HEK293 (cell line): ENCODE data around the gene SP9.

ENCODE experiments used
- CTCF ChIA-PET: fragments of 350-600 bp; formaldehyde crosslinking; extraction: SDS; loops from one replicate; lab custom pipeline; 2021; ENCODE audit warnings: antibody characterized with exemption; lab: Yijun Ruan, JAX
- POLR2A ChIA-PET: fragments of 300-600 bp; formaldehyde crosslinking; extraction: SDS; loops from one replicate; lab custom pipeline; 2020; ENCODE audit warnings: antibody characterized with exemption, inconsistent platforms; lab: Yijun Ruan, JAX
- H3K27ac ChIP-seq: fragments of 200-500 bp; sonication (Bioruptor generic); 2 replicates; pipeline ENCODE4 v1.5.1; 2014; ENCODE audit warnings: low read depth, low read length, control low read depth, inconsistent platforms; ENCODE audit errors: extremely low read depth
- H3K36me3 ChIP-seq, 2 experiments: fragments of 200-500 bp in 1 of 2; sonication (Bioruptor generic) in 1 of 2; 1 replicate in 1 of 2; 2 replicates in 1 of 2; pipeline ENCODE4 v1.5.1; 2014 to 2017; ENCODE audit warnings: inconsistent platforms in 2 of 2, low read length in 2 of 2; ENCODE audit not compliant: control insufficient read depth in 2 of 2, insufficient read depth in 1 of 2
- H3K4me1 ChIP-seq: fragments of 200-500 bp; sonication (Bioruptor generic); 2 replicates; pipeline ENCODE4 v1.5.1; 2014; ENCODE audit warnings: mild to moderate bottlenecking, low read length, inconsistent platforms; ENCODE audit not compliant: control insufficient read depth, insufficient read depth
- H3K4me3 ChIP-seq: 2 replicates; pipeline ENCODE4 v1.5.1; 2011; ENCODE audit warnings: low read depth, mild to moderate bottlenecking, control low read depth, low read length, moderate library complexity
- H3K9me3 ChIP-seq: fragments of 200-500 bp; sonication (Bioruptor generic); 2 replicates; pipeline ENCODE4 v1.5.1; 2014; ENCODE audit warnings: low read depth, low read length, inconsistent platforms; ENCODE audit not compliant: control insufficient read depth, insufficient read depth
- EGR2 ChIP-seq: fragments of 450-650 bp; formaldehyde crosslinking; IDR thresholded peaks from 2 replicates; pipeline ENCODE4 v1.5.1; 2016; ENCODE audit warnings: low read depth, missing biosample characterization, missing genetic modification characterization
- GLIS1 ChIP-seq: fragments of 450-650 bp; formaldehyde crosslinking; IDR thresholded peaks from 2 replicates; pipeline ENCODE4 v1.5.1; 2016; ENCODE audit warnings: missing biosample characterization, missing genetic modification characterization
- IKZF3 ChIP-seq: fragments of 450-650 bp; IDR thresholded peaks from 2 replicates; pipeline ENCODE4 v1.5.0; 2018; ENCODE audit warnings: missing biosample characterization, mild to moderate bottlenecking, missing genetic modification characterization, moderate library complexity
- PRDM2 ChIP-seq: fragments of 450-650 bp; formaldehyde crosslinking; IDR thresholded peaks from 2 replicates; pipeline ENCODE4 v1.5.1; 2016; ENCODE audit warnings: missing biosample characterization, missing genetic modification characterization, borderline replicate concordance
- SP2 ChIP-seq: fragments of 450-650 bp; formaldehyde crosslinking; IDR thresholded peaks from 2 replicates; pipeline ENCODE4 v1.5.1; 2016; ENCODE audit warnings: missing biosample characterization, missing genetic modification characterization
- ZBTB11 ChIP-seq: fragments of 450-650 bp; formaldehyde crosslinking; conservative IDR thresholded peaks from 2 replicates; pipeline ENCODE4 v1.5.1; 2016; ENCODE audit warnings: low read depth, missing biosample characterization, missing genetic modification characterization
- ZBTB17 ChIP-seq: fragments of 450-650 bp; formaldehyde crosslinking; IDR thresholded peaks from 2 replicates; pipeline ENCODE4 v1.5.1; 2016; ENCODE audit warnings: missing biosample characterization, missing genetic modification characterization
- ZBTB8A ChIP-seq: fragments of 450-650 bp; formaldehyde crosslinking; IDR thresholded peaks from 2 replicates; pipeline ENCODE4 v1.5.1; 2016; ENCODE audit warnings: missing biosample characterization, missing genetic modification characterization
- ZEB2 ChIP-seq: fragments of 450-650 bp; formaldehyde crosslinking; IDR thresholded peaks from 2 replicates; pipeline ENCODE4 v1.5.1; 2016; ENCODE audit warnings: missing biosample characterization, missing genetic modification characterization
- ZFHX2 ChIP-seq: fragments of 450-650 bp; formaldehyde crosslinking; conservative IDR thresholded peaks from 2 replicates; pipeline ENCODE4 v1.5.1; 2016; ENCODE audit warnings: missing biosample characterization, missing genetic modification characterization
- ZNF280C ChIP-seq: fragments of 450-650 bp; formaldehyde crosslinking; IDR thresholded peaks from 2 replicates; pipeline ENCODE4 v1.5.1; 2016; ENCODE audit warnings: missing biosample characterization, missing genetic modification characterization
- ZNF324 ChIP-seq: fragments of 450-650 bp; formaldehyde crosslinking; IDR thresholded peaks from 2 replicates; pipeline ENCODE4 v1.5.1; 2016; ENCODE audit warnings: missing biosample characterization, missing genetic modification characterization
- ZNF341 ChIP-seq: fragments of 450-650 bp; formaldehyde crosslinking; IDR thresholded peaks from 2 replicates; pipeline ENCODE4; 2016; ENCODE audit warnings: low read depth, missing biosample characterization, missing genetic modification characterization
- ZNF558 ChIP-seq: fragments of 450-650 bp; formaldehyde crosslinking; IDR thresholded peaks from 2 replicates; pipeline ENCODE4 v1.5.1; 2016; ENCODE audit warnings: missing biosample characterization, missing genetic modification characterization
- ZNF600 ChIP-seq: fragments of 450-650 bp; formaldehyde crosslinking; IDR thresholded peaks from 2 replicates; pipeline ENCODE4 v1.5.1; 2016; ENCODE audit warnings: missing biosample characterization, missing genetic modification characterization
- TF ChIP-seq, protein P1 (sequence below): fragments of 450-650 bp; formaldehyde crosslinking; IDR thresholded peaks from 2 replicates; pipeline ENCODE4 v1.5.1; 2017; ENCODE audit warnings: missing biosample characterization, mild to moderate bottlenecking, missing genetic modification characterization, moderate library complexity
- TF ChIP-seq, protein P2 (sequence below): fragments of 450-650 bp; formaldehyde crosslinking; optimal IDR thresholded peaks from 2 replicates; pipeline ENCODE3; 2016; ENCODE audit warnings: missing biosample characterization, mild to moderate bottlenecking, missing genetic modification characterization
- TF ChIP-seq, protein P3 (sequence below): fragments of 450-650 bp; formaldehyde crosslinking; IDR thresholded peaks from 2 replicates; pipeline ENCODE4 v1.5.1; 2017; ENCODE audit warnings: missing biosample characterization, missing genetic modification characterization

SP9 gene

GRCh38 chr2:174335254-174335987 is 667 bp downstream of the SP9 start (continued):
- TF ChIP-seq ZBTB17 (tag by site-specific recombination) = no peak
- TF ChIP-seq IKZF3 = no peak

GRCh38 chr2:174335988-174336500 is 1.3 kb downstream of the SP9 start:
- Histone ChIP-seq H3K27ac (peak overlapping the region; percentile 98), H3K9me3 (no peaks in the 10 kb centered on the region), H3K36me3 (no peaks in the 10 kb centered on the region), H3K4me3 (peak overlapping the region; percentile 79), H3K4me1 (peaks cover 10% of the 10 kb centered on the region)
- ChIA-PET POLR2A (interaction anchor here (0.6 to 1.6 kb wide), 4 partner anchors 10 to 249 kb away, joined by 3 to 4 read pairs (median 4); partner anchors contain the start of gene OLA1), CTCF (interaction anchor here (0.6 to 1.6 kb wide), 5 partner anchors 12 to 933 kb away, joined by 3 read pairs; no protein-coding TSS in a partner anchor)
- TF ChIP-seq ZNF558 (tag by site-specific recombination) = no peak
- TF ChIP-seq ZBTB8A (tag by site-specific recombination) = peak; percentile 47; the same call in 1 of the 2 replicates
- TF ChIP-seq ZNF280C = no peak
- peak; percentile 3; the same call in 1 of the 2 replicates for TF ChIP-seq ZEB2 (tag by site-specific recombination)
- TF ChIP-seq, protein P1, sequence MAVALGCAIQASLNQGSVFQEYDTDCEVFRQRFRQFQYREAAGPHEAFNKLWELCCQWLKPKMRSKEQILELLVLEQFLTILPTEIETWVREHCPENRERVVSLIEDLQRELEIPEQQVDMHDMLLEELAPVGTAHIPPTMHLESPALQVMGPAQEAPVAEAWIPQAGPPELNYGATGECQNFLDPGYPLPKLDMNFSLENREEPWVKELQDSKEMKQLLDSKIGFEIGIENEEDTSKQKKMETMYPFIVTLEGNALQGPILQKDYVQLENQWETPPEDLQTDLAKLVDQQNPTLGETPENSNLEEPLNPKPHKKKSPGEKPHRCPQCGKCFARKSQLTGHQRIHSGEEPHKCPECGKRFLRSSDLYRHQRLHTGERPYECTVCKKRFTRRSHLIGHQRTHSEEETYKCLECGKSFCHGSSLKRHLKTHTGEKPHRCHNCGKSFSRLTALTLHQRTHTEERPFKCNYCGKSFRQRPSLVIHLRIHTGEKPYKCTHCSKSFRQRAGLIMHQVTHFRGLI = no peak
- TF ChIP-seq SP2 (tag by site-specific recombination) = peak; percentile 63
- TF ChIP-seq GLIS1 = peak; percentile 88
- TF ChIP-seq ZNF600 (tag by site-specific recombination) = no peak
- peak; percentile 66; the same call in 1 of the 2 replicates for TF ChIP-seq ZBTB11 (tag by site-specific recombination)
- TF ChIP-seq PRDM2 (tag by site-specific recombination) = no peak
- peak; percentile 77 for TF ChIP-seq ZFHX2 (tag by site-specific recombination)
- TF ChIP-seq, protein P2, sequence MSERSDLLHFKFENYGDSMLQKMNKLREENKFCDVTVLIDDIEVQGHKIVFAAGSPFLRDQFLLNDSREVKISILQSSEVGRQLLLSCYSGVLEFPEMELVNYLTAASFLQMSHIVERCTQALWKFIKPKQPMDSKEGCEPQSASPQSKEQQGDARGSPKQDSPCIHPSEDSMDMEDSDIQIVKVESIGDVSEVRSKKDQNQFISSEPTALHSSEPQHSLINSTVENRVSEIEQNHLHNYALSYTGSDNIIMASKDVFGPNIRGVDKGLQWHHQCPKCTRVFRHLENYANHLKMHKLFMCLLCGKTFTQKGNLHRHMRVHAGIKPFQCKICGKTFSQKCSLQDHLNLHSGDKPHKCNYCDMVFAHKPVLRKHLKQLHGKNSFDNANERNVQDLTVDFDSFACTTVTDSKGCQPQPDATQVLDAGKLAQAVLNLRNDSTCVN (tag by site-specific recombination) = peak; percentile 59
- TF ChIP-seq ZNF324 (tag by site-specific recombination) = no peak
- peak; percentile 81 for TF ChIP-seq ZNF341 (tag by site-specific recombination)
- TF ChIP-seq, protein P3, sequence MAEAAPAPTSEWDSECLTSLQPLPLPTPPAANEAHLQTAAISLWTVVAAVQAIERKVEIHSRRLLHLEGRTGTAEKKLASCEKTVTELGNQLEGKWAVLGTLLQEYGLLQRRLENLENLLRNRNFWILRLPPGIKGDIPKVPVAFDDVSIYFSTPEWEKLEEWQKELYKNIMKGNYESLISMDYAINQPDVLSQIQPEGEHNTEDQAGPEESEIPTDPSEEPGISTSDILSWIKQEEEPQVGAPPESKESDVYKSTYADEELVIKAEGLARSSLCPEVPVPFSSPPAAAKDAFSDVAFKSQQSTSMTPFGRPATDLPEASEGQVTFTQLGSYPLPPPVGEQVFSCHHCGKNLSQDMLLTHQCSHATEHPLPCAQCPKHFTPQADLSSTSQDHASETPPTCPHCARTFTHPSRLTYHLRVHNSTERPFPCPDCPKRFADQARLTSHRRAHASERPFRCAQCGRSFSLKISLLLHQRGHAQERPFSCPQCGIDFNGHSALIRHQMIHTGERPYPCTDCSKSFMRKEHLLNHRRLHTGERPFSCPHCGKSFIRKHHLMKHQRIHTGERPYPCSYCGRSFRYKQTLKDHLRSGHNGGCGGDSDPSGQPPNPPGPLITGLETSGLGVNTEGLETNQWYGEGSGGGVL (tag by site-specific recombination) = peak; percentile 80
- TF ChIP-seq EGR2 (tag by site-specific recombination) = peak; percentile 66; the same call in 1 of the 2 replicates
